Measurements from ENCODE around the gene ARV1.
"Not testable (repeated sequence)": the region's sequence is repeated elsewhere in the genome, so short reads cannot be mapped to it uniquely, and the experiment has no call there.

ARV1 gene

GRCh38 chr1:231041719-231042261, 62.9 kb downstream of the ARV1 start:
- no peak for DNase-seq (ENCODE audit: low spot score)

DNA sequence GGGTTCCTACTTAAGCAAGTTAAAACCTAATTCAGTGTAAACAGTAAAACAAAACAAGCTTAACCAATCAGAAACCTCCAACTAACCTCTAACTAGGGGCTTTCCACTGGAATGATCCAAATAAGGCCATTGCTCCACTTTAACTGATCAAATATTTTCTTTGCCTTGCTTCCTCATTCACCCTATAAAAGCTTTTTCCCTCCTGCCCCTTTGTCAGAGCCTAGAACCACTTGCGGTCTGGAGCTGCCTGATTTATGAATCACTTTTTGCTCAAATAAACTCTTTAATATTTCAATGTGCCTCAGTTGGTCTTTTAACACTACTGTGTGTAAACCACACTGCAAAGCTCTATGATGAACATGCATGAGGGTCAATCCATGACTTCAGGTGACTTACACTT, 65.7 kb downstream of the ARV1 start:
- DNase-seq (ENCODE audit: low spot score): no peak

- DNase-seq (ENCODE audit: low spot score): no peak
Observed at GRCh38 chr1:231045286-231045685, 66.4 kb downstream of the ARV1 start.

GRCh38 chr1:231045921-231046729, 67.2 kb downstream of the ARV1 start:
- not testable (repeated sequence) for DNase-seq (ENCODE audit: low spot score)

GRCh38 chr1:231046730-231047395, 68.0 kb downstream of the ARV1 start:
- no peak for DNase-seq (ENCODE audit: low spot score)

GRCh38 chr1:231047529-231047928, 68.6 kb downstream of the ARV1 start:
- DNase-seq (ENCODE audit: low spot score): not testable (repeated sequence)

DNA sequence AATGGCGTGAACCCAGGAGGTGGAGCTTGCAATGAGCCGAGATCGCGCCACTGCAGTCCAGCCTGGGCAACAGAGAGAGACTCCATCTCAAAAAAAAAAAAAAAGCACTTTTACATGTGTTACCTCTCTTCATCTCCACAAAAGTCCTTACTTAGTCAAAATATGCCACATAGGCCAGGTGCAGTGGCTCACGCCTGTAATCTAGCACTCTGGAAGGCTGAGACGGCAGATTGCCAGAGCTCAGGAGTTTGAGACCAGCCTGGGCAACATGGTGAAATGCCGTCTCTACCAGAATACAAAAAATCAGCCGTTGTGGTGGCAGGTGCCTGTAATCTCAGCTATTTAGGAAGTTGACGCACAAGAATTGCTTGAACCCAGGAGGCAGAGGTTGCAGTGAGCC, 69.5 kb downstream of the ARV1 start:
- not testable (repeated sequence) for DNase-seq (ENCODE audit: low spot score)

DNA sequence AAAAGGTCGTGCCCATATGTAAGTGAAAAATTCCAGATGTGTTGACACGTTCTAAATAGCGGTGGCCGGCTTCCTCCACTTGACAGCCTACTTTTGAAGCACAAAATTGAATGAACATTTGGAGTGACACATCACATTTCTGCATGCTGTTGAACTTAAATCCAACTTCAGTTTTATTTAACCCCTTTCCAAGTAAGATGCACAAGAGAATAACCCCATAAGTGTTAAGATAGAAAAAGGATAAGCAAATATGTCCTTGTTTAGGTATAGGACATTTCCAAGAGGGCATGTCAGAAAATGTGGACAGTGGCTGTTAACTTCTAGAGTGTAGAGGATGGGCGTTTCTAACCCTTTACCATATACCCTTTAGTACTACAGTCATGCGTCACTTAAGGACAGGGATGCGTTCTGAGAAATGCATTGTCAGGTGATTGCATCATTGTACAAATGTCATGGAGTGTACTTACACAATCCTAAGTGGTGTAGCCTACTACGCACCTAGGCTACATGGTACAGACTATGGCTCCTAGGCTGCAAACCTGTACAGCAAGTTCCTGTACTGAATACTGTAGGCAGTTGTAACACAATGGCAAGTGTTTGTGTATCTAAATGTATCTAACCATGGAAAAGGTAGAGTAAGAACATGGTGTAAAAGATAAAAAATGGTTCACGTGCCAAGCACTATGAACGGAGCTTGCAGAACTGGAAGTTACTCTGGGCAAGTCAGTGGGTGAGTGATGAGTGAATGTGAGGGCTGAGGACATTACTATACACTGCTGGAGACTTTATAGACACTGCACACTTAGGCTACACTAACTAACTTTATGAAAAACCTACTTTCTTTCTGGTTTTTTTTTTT, 70.5 kb downstream of the ARV1 start:
- DNase-seq (ENCODE audit: low spot score): no peak
